SK-N-MC (cell line): Measurements from ENCODE around the gene DLX6.

Source experiments
- EZH2 ChIP-seq: fragments of 200-600 bp; sonication (generic); IDR thresholded peaks from one replicate; pipeline ENCODE4 v1.6.1; 2017; ENCODE audit warnings: antibody characterized with exemption
- POLR2AphosphoS5 ChIP-seq: IDR thresholded peaks from 2 replicates; pipeline ENCODE4 v1.6.1; 2012; ENCODE audit warnings: mild to moderate bottlenecking, low read depth, low read length, borderline replicate concordance

GRCh38 chr7:97043281-97043680 lies 37.9 kb downstream of the DLX6 start:
- TF ChIP-seq EZH2: no peak
- no peak for TF ChIP-seq POLR2AphosphoS5
